ENCODE data around the gene PSMA6. TPM values are rescaled to one million over a fixed set of nuclear protein-coding genes. Genes with fewer than 3 reads are reported as not detected.
A peak's percentile ranks its signal among the peaks of the same experiment; 100 is the strongest.

PSMA6 gene
- total and polyA plus RNA-seq, 2 of the 13 experiments (the other 11 are each of a cell fraction or from before 2014, with no cell fraction given) = 525 to 1,109 TPM

GRCh38 chr14:35335388-35336092 is 43.4 kb downstream of the PSMA6 start (continued):
- TF ChIP-seq ZNF10 (CRISPR knock-in tag; IDR thresholded peaks at IDR 0.05; ENCODE audit: borderline replicate concordance, low read depth) (no peak), KAT8 (CRISPR knock-in tag; IDR thresholded peaks at IDR 0.05) (peak; percentile 26; the same call in 1 of the 2 replicates), TFDP1 (CRISPR knock-in tag; IDR thresholded peaks at IDR 0.05; ENCODE audit: borderline replicate concordance) (peak; percentile 25), NFYC (CRISPR knock-in tag; IDR thresholded peaks at IDR 0.05) (no peak; the same call in 1 of the 2 replicates), NBN (conservative IDR thresholded peaks at IDR 0.05) (no peak), MTERF4 (CRISPR knock-in tag; IDR thresholded peaks at IDR 0.05) (no peak), ZNF770 (CRISPR knock-in tag; IDR thresholded peaks at IDR 0.05) (no peak), GTF2F1 (IDR thresholded peaks at IDR 0.05; ENCODE audit: low read length) (no peak), HMGXB4 (CRISPR knock-in tag; IDR thresholded peaks at IDR 0.05; ENCODE audit: borderline replicate concordance in 1 of 2, low read depth in 1 of 2) (peak in 1 of 2 experiments; percentile 66; a peak in 1 of 4 replicates), MTA3 (CRISPR knock-in tag; IDR thresholded peaks at IDR 0.05) (0 out of 2 replicates have a peak, but pooled peaks have one; percentile 8), LCORL (IDR thresholded peaks at IDR 0.05) (0 out of 2 replicates have a peak, but pooled peaks have one; percentile 3), LCORL (CRISPR knock-in tag; IDR thresholded peaks at IDR 0.05) (no peak), SIX1 (CRISPR knock-in tag; IDR thresholded peaks at IDR 0.05; ENCODE audit: borderline replicate concordance) (peak; percentile 66), ZFP1 (CRISPR knock-in tag; IDR thresholded peaks at IDR 0.05) (no peak), ATF7-NPFF (CRISPR knock-in tag; IDR thresholded peaks at IDR 0.05; ENCODE audit: low read depth) (no peak), ZNF205 (CRISPR knock-in tag; IDR thresholded peaks at IDR 0.05) (peak; percentile 45; the same call in 1 of the 2 replicates), PAXIP1 (CRISPR knock-in tag; conservative IDR thresholded peaks at IDR 0.05) (peak; percentile 80), THAP11 (CRISPR knock-in tag; IDR thresholded peaks at IDR 0.05) (peak; percentile 59; the same call in 1 of the 2 replicates), ZNF644 (CRISPR knock-in tag; IDR thresholded peaks at IDR 0.05; ENCODE audit: low read depth) (0 out of 2 replicates have a peak, but pooled peaks have one; percentile 23), NR2F6 (IDR thresholded peaks at IDR 0.05) (peak; percentile 61; the same call in 1 of the 2 replicates), NR2F6 (CRISPR knock-in tag; IDR thresholded peaks at IDR 0.05) (peak; percentile 57), SSRP1 (CRISPR knock-in tag; IDR thresholded peaks at IDR 0.05) (peak; percentile 43; the same call in 1 of the 2 replicates)
